Umbilical cord (tissue), 2 donors: ENCODE data around the gene NFATC2. TPM values are rescaled to one million over a fixed set of nuclear protein-coding genes. Genes with fewer than 3 reads are reported as not detected.

Experiments
- DNase-seq: peaks from one replicate; pipeline ENCODE4 v3.0.0-alpha.2; 2015; ENCODE audit warnings: low spot score
- total RNA-seq: library from RNA; depleted of rRNA; stranded (reverse); fragments of >200 nt; gene quantifications from one replicate; pipeline ENCODE4 v1.2.3, GENCODE V29; 2014; ENCODE audit warnings: low replicate concordance; ENCODE audit not compliant: insufficient read depth

NFATC2 gene
- total RNA-seq, 1 donor from 2014 or later: 14.7 TPM

DNA sequence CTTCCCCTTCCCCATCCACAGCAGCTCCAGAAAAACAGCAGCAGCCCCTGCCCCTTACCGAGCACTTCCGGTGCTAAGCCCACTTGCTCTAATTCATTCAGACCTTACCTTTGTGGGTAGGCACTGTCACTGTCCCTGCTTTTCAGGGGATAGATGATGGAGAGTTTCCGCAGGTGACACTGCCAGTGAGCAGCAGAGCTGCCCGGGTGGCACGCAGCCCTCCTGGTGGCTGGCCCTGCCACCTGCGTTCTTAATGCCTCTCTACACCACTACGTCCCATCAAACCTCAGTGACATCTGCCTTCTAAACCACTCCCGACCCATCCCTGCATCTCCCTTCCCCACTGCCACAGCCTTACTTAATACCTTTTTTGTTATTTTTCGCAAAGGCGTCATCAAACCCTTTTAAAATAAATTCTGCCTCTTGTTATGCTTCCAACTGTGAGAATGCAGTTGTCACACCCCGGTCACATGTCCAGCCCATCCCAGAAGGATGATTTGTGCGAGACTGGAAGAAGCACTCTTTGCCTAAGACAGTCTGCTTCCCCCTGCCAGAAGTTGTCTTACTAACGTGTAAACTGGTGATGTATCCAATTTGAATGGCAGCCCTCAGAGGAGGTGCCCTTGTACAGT, 89.7 kb downstream of the NFATC2 start:
- DNase-seq: no peak

DNA sequence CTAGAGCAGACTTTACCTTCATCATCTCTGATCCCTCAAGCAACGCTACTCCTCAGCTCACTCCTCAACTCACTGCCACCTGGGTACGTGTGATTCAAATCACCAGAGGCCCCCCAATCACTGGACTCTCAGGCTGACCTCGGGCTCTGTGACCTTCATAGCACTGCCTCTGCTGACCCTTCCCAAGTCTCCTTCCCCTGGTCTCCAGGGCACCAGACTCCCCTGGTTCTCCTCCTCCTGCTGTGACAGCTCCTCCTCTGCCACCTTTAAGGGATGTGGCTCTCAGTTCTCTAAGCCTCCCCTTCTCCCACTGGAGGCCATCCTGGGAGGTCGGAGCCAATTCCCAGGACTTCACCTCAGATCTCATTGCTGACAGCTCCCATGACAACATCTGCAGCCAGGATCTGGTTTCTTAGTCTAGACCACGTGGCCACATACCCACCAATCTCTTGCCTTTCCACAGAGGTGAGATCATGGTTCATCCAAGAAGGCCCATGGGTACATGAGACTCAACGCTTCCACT, 90.4 kb downstream of the NFATC2 start:
- DNase-seq: no peak

DNA sequence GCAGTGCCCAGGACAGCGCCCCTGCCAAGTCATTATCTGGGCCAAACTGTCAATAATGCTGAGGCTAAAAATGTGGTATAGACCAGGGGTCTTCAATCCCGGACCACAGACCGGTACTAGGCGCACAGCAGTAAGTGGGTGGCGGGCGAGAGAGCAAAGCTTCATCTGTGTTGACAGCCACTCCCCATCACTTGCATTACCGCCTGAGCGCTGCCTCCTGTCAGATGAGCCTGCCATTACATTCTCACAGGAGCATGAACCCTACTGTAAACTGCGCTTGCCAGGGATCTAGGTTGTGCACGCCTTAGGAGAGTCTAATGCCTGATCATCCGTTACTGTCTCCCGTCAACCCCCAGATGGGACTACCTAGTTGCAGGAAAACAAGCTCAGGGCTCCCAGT, 91.0 kb downstream of the NFATC2 start:
- DNase-seq: no peak

DNA sequence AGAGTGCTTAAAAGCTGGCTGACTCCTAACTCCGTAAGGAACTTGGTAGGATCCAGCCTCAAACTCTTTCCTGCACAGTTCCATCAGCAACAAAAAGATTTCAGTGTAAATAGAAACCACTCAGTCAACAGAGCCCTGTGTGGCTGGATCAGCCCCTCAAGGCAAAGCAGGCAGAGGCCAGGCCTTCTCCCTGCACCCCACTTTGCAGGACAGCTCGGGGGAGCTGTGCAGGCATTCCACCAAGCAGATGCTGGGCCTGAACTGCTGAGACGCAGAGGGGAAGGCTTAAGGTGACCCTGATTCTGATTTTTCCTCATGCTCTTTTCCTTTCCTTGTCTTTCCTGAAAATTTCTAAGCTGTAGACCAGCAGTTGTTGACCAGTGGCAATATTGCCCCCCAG, 91.5 kb downstream of the NFATC2 start:
- no peak for DNase-seq

DNA sequence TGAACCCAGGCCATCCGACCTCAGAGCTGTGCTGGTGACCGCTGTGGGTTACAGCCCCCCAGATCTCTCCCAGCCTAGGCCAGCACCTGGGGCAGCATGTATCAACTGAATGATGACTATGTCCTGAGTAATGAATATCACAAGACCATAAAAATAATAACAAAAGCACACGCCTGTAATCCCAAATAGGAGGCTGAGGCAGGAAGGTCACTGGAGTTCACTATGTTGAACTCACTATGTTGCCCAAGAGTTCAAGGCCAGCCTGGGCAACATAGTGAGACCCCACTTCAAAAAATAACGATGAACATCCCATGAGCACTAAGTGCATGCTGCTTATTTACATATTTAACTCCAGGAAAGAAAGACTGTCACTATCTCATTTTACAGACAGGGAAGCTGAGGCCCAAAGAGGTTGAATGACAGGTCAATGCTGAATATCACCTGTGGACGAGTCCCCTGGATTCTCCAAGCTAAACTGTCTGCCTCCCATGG, 92.3 kb downstream of the NFATC2 start:
- no peak for DNase-seq

DNA sequence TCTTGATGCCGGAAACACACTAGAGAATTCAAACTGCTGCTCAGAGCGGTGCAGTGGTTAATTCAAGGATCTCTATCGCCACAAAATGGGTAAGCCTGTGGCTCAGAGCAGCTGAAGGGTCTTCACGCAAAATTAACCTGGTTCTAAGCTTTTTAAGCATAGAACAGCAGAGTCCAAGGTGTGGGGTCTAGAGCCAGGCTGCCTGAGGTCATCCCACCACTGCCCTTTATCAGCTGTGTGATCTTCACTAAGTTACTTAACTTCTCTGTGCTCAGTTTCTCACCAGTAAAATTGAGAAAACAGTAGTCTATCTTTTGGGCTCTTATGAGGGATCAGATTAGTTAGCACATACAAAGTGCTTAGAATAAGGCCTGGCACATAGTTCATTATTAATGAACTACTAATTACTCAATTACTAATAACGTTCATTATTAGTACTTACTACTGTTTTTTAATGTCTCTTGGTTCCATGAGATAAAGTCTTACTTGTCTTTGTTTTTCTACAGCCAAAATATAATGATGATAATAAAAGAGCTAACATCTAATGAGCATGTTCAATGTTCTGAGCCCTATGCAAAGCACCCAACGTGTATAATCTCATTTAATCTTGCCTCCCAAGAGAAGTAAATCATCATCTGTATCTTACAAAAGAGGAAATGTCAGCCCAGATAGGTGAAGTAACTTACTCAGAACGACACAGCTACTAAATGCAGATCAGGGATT, 92.9 kb downstream of the NFATC2 start:
- DNase-seq: no peak

DNA sequence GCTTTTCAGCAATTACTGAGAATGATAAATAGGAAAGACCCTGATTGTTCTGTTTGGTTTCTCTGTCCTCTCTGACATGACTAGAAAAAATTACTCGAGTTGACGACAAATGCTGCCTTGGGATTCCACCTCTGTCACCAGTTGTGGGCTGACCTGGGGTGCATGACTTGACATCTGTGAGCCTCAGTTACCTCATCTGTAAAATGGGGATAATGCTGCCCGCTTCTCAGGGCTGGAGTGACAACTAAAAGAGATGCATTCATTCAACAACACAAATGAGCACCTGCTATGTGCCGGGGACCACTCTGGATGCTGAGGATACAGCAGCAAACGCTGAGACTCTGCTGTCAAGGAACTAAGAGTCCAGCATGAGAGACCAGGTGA, 94.8 kb downstream of the NFATC2 start:
- DNase-seq: no peak

DNA sequence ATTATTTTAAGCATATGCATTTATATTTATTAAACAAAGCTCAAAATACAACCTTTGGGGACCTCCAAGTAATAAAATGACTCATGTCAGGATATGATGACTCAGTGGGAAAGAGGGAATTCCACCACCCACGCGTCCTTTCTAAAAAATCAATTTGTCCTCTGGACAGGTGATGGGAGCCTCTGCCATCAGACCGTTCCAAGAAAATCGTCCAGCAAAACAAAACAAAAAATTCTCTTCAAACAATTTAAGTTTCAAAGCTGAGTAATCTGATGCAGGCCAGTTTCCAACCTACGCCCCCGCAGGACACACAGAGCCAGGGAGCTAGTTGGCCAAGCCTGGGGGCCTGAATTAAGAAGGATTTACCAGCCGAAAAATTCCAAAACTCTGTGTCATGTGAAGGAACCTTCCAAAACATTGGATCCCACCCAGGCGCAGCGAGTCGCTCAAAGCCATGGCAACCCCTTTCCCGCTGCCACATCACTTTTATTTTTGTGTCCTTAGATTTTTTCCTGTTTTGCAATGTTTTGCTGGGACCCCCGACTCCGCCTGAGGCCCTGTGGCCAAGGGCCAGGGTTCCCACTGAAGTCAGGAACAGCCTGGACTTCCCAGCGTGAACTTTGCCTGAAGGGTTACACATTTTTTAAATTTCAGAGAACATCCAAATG, 95.3 kb downstream of the NFATC2 start:
- peak; percentile 88 for DNase-seq

DNA sequence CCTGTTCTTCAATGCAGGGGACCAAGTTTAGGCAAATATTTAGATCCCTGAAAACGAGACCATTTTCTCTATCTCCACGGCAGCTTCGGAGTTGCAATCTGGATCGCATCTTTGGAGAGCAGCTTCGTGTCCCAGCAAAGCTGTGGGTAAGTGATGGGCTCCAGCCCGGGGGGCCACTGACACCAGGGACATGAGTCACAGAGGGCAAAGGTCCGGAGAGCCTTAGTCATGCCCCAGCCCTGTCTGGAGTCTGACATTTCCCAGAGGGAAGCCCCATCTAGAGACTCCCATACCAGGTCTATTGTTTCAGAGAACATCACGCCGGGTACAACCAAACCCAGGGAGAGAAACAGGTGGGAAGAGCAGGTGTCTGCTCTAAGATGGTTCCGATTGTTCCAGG, 95.9 kb downstream of the NFATC2 start:
- DNase-seq: no peak

DNA sequence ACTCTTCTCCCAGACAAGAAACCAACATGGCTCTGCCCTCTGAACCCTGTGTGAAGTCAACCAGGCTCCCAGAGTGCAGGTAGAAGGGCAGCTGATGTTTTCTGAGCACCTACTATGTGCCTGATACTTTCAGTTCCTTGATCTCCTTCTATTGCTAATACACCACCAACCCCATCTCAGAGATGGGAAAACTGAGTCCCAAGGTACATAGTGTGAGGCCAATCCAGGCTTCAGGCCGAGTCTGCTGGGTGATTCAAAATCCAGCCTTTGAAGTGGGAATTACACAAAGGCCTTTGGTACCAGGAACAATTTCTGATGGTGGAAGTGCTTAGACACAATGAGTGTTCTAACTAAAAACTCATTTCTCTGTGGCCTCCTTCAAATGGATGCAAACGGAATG, 96.3 kb downstream of the NFATC2 start:
- DNase-seq: no peak

DNA sequence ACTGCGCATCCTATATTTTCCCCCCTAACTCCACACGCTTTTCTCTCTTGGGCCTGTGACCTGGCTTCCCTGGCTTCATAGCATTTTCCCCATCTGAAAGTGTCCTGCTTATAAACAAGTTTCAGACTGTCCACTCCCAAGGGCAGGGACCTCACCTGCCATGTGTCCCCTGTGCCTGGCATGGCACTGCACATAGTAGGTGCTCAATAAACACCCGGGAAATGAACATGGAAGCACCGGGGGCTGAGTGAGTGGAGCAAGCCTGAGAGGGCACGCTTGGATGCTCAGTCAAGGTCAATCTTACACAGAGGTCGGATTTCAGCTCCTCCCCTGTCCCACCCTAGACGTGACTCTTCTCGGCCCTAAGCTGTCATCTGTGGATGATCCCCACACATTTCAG, 96.9 kb downstream of the NFATC2 start:
- no peak for DNase-seq

DNA sequence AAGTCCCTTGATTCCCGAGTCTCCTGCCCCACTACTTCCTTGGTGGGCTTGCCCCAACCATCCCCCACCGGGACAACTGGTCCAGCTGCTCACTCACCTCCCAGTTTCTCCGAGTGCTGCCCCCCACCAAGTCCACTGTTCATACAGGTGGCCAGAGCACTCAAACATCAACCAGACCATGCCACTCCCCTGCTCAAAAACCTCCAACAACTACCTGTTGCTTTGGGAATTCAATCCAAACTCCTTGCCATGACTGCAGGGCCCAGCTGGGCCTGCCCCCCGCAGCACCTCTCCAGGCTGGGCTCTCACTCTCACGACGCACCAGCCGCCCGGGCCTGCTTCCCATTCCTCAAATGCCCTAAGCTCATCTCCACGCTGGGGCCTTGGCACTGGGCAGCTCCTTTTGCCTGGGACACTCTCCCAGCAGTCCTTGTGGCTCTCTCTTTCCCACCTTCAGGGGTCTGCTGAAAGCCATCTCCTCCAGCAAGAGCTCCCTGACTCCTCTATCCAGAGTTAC, 97.5 kb downstream of the NFATC2 start:
- DNase-seq: no peak

DNA sequence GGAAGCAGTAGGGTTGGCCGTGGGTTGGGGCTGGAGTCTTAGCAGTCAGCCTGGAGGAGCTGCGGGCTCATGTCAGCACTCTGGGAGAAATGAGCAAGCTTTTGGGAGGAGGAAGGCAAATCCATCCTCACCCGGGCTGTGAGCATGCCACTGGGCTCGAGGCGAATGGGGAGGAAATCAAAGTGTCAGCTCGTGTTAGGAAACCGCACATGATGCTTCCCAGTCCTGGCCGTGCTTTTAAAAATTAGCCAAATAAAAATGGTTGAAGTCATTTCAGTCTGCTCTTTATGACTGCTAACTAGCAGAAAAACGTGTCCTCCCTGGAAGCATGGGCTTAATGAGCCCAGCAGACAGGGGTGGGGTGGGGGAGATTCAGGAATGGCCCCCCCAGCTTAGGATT, 98.1 kb downstream of the NFATC2 start:
- DNase-seq: peak; percentile 89

DNA sequence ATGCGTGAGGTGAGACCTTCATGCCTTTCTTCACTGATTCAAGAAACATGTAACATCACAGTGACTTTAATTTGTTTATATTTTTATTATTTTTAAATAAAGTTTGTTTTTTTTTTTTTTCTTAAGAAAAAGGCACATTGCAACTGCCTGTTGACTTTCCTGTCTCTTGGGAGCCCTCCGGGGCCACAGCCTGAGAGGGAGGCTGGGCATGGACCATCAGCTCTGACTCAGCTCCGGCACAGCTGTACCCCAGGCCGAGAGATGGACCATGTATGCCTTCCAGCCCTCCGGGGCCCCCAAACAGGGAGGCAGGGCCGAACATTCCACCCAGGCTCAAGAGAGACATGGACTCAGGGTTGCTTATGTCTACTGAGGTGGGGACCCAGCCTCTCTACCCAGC, 99.9 kb downstream of the NFATC2 start:
- no peak for DNase-seq

DNA sequence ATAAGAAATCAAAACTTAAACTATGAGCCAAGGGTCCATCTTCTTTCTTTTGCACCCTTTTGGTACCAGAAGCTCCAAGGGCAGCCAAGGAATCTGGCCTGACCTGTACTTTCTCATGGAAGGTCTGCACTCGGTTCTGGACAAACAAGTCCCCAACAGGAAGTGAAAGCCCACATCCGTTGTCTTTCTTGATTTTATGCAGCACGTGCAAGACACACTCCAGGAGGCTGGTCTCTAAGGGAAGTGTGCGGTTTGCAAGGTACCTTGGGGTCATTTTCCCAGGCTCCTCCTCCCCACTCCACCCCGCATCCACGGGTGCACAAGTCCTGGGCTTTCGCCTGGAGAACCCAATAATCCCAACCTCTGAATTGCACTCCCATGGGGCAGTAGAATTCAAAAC, 101.9 kb downstream of the NFATC2 start:
- no peak for DNase-seq

DNA sequence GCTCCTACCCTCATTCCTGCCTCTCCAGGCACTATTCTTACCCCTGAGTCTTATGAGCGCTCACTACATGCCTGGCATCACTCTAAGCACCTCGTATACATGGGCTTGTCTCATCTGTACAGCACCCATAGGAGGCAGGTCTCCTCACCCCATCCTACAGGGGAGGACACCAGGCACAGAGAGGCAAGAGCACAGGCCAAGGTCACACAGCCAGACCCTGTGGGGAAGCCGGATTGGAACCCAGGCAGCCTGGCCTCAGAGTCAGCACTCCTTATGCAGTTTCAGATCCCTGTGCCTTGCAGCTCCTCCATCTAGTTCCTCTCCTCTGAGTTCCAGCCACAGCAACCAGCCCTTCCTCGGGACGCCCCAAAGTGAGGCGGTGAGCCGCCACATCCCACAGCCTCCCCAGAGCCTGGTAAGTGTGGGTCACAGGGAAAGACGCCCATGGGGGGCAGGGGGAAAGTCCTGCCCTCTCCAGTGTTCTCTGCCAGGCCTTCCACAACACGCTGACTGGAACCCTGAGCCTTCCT, 103.3 kb downstream of the NFATC2 start:
- DNase-seq: no peak

DNA sequence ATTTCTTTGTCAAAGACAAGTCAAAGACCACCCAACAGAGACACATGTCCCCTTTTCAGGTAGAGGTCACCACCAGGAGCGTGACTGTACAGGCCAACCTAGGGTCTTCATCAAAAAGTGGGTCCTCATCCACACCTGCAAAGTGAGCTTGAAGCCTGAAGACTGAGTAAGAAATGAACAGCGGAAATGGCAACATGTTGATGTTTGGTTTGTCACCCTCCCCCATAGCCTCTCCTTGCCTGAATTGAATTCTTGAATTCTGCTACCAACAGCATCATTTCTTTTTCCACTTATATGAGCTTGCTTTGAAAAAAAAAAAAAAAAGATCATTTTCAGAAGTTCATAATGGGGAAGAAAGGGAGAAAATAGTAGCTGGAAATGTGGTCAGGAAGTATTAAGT, 104.4 kb downstream of the NFATC2 start:
- no peak for DNase-seq

DNA sequence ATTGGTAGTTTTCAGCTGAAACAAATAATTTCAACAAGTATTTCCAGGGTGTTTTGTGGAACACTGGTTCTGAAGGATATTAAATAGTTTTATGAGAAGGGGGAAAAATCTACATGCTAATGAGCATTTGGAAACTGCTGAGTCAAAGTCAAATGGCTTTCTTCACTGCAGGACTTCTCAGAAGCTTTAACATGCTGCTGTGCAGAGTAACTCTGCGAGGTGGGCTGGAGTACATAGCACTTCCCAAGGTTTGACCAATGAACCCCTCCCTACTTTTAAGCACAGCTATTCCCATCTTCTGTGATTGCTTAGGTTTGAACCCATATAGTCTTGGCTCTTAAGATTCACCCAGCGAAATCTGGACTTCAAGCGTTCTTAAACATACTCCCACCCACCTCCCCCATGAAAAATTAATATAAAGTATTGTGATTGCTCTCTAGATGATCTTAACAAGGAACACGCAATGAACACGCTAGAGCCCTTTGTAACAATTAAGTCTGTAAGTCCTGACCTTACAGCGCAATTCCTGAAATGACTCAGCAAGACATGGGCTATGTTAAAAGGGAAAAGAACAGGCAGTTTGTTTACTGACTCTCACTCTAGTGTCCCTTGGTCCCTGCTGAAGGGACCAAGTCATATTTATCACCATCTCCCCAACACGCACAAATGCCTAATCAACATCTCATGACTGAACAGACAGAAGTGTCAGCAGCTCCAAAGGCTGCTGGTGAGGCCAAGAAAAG, 105.2 kb downstream of the NFATC2 start:
- no peak for DNase-seq

DNA sequence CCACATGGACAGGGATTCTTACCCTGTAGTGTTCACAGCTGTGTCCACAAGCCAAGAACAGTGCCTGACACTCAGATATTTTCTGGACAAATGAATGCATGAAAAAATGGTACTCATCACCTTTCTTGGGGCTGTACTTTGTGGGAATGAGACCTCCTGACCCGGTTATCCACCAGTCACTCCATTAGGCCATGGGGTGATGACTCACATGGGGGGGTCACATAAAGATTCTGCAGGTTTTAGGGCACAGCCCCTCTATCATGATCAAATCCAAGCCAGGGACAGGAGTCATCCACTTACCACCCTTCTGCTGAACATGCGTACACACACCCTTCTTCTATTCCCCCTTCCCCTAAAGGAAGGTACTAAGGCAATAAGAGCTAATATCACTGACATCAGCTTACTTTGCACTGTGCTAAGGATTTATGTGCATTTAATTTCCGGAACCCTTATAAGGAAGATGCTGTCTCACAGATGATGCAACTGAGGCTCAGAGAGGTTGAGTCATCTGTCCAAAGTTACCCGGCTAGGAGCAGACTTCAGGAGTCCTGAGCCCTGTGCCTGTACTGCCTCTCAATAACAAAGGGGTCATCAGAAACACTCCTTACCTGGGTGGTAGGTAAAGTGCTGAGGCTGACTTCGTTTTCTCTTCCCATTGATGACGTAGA, 107.8 kb downstream of the NFATC2 start:
- DNase-seq: no peak

DNA sequence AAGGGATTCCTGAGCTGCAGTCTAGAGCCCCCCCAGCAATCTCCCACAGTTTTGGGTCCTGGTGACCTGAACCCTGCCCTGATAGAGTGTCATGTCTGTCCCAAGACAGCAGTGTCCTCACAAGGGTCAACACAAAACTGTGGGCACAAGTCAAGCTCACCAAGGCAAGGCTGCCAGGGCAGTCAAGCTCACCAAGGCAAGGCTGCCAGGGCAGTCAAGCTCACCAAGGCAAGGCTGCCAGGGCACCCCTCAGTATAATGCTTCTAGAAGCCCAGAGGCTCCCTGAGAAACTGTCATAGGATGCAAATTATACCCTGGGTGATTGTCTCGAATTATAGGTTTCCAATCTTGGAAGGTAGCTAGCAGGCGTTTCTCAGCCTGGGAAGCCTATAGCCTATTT, 108.5 kb downstream of the NFATC2 start:
- DNase-seq: no peak

DNA sequence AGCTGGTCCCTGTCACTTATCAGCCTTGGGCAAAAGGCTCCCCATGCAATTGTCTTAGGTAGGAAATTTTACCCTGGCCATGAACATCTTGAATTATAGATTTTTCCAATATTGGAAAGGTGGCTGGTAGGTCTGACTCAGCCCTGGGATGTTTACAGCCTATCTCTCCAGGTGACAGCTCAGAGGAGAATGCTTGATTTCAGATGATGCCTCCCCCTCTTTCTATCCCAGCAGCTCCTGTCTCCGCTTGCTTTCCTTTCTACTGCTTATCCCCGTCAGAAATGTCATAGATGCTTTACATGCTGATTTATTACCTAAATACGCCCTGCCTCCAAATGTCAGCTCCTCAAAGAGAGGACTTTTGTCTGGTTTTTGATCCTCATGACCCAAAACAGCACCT, 109.6 kb downstream of the NFATC2 start:
- DNase-seq: no peak
